Mucosa of stomach (tissue), 1 donor: ENCODE data around the gene DFFA.

Source experiments
- H3K27me3 ChIP-seq: one replicate; pipeline ENCODE4 v1.7.0; 2013; ENCODE audit warnings: mild to moderate bottlenecking, low read length; ENCODE audit not compliant: control insufficient read depth, insufficient read depth
- H3K36me3 ChIP-seq: one replicate; pipeline ENCODE4 v1.7.0; 2013; ENCODE audit warnings: low read length; ENCODE audit not compliant: control insufficient read depth, insufficient read depth
- H3K4me1 ChIP-seq: one replicate; pipeline ENCODE4 v1.7.0; 2013; ENCODE audit warnings: mild to moderate bottlenecking, low read length; ENCODE audit not compliant: control insufficient read depth, insufficient read depth
- H3K4me3 ChIP-seq: one replicate; pipeline ENCODE4 v1.7.0; 2013; ENCODE audit warnings: low read length
- H3K9ac ChIP-seq: one replicate; pipeline ENCODE4 v1.7.0; 2013; ENCODE audit warnings: mild to moderate bottlenecking, low read length, moderate library complexity
- H3K9me3 ChIP-seq: one replicate; pipeline ENCODE4 v1.7.0; 2013; ENCODE audit warnings: mild to moderate bottlenecking, low read length, moderate library complexity; ENCODE audit not compliant: control insufficient read depth
- donor health status: Pancreatic carcinoma.

The DFFA gene

GRCh38 chr1:10472220-10473144, at the start of gene DFFA:
TSS of gene DFFA (minus strand) at chr1:10472529. CDS start at chr1:10472458, 71 bp downstream.
- Histone ChIP-seq H3K36me3 (no peaks in the 10 kb centered on the region), H3K9me3 (no peaks in the 10 kb centered on the region), H3K9ac (peak within 1 kb of the TSS; percentile 71), H3K4me3 (peak within 1 kb of the TSS; percentile 61), H3K4me1 (peaks cover 11% of the 10 kb centered on the region), H3K27me3 (no peaks in the 10 kb centered on the region)

DNA sequence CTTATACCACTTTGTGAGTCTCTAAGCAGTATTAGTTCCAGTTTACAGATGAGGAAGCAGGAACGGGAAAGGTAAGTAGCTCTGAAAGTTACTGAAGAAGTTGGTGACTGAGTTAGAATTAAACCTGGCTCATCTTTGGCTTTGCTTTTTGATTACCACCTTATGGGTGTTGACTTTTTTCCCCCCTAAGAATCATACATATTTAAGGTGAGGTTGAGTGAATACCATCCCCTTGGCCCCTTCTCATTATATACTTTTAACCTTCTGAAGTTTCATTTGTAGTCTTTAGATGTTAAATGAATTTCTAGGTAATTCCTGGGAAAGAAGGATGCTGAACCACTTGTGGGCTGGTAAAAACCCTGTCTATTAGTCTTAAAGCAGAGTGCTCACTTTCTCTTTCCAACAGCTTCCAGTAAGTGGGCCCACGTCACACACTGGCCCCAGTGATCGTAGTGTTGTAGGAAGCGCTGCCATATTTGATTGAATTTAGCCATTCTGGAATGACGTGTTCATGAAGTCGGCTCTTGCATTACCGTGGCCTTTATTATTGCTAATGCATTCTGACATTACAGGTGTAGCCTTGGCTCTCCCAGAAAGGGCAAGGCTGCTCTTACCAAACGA, 49.3 kb upstream of the DFFA start:
- Histone ChIP-seq H3K36me3 (no peaks in the 10 kb centered on the region), H3K9me3 (no peaks in the 10 kb centered on the region), H3K27me3 (no peaks in the 10 kb centered on the region), H3K4me3 (no peak overlapping the region), H3K4me1 (peaks cover 34% of the 10 kb centered on the region), H3K9ac (no peak overlapping the region)

- Histone ChIP-seq H3K27me3 (no peaks in the 10 kb centered on the region), H3K36me3 (no peaks in the 10 kb centered on the region), H3K9ac (no peak overlapping the region), H3K9me3 (no peaks in the 10 kb centered on the region), H3K4me3 (no peak overlapping the region), H3K4me1 (peaks cover 37% of the 10 kb centered on the region)
These were observed 48.6 kb upstream of the DFFA start for GRCh38 chr1:10520952-10521351.

- Histone ChIP-seq H3K27me3 (no peaks in the 10 kb centered on the region), H3K4me1 (peaks cover 37% of the 10 kb centered on the region), H3K36me3 (no peaks in the 10 kb centered on the region), H3K9me3 (no peaks in the 10 kb centered on the region), H3K4me3 (no peak overlapping the region), H3K9ac (no peak overlapping the region)
These were observed 48.2 kb upstream of the DFFA start for GRCh38 chr1:10520497-10520896.

GRCh38 chr1:10519016-10519417, 46.7 kb upstream of the DFFA start:
- no peak overlapping the region for H3K9ac ChIP-seq
- H3K27me3 ChIP-seq = no peaks in the 10 kb centered on the region
- H3K4me3 ChIP-seq = no peak overlapping the region
- no peaks in the 10 kb centered on the region for H3K9me3 ChIP-seq
- H3K36me3 ChIP-seq = no peaks in the 10 kb centered on the region
- peaks cover 41% of the 10 kb centered on the region for H3K4me1 ChIP-seq

DNA sequence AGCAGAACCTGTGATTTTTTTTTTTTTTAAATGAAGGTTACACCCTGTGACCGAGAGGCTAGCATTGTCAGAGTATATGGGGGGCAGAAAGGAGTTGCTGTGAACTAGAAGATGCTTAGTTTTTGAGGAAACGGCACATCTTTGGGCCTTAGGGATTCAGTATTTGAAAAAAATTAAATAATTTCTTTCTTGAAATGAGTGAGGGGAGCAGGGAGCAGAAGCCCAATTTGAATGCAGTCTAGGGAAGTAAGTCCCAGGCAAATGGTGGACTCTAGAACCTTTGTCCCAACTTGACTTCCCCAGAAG, 45.3 kb upstream of the DFFA start:
- Histone ChIP-seq H3K9ac (no peak overlapping the region), H3K4me1 (peaks cover 32% of the 10 kb centered on the region), H3K27me3 (no peaks in the 10 kb centered on the region), H3K4me3 (no peak overlapping the region), H3K36me3 (no peaks in the 10 kb centered on the region), H3K9me3 (no peaks in the 10 kb centered on the region)

DNA sequence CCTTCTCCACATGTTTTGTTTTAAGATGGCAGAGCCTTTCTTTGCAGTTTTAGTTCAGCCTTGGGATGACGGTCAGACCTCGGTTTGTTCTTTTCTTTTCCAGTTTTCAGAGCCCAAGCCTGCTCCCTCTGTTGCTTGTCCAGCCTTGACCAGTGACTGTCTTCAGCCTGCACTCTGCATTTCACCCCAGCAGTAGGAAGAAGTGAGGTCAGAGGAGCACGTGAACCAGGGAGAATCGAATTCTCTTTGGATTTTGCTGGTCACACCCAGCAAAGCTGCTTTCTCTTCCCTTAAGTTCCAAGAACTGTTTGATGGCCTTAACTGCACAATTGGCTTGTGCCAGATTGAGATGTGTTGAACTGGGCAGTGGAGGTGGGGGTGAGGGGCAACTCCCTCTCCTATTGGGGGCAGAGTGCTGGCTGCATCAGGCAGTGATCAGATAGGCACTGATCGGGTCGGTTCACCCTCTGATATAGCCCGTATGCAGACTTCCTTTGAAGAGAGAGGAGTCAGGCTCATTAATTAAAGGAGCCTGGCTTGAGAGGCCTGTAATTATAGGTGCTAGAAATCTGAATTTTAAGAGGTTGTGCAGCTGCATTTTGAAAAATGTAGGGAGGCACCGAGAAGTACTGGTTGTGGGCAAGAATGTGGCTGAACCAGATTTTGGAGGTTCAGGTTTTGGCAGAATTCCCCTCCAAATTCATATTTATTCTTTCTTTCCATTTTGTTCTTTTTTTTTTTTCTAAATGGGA, 44.8 kb upstream of the DFFA start:
- no peaks in the 10 kb centered on the region for H3K36me3 ChIP-seq
- H3K4me1 ChIP-seq = peaks cover 30% of the 10 kb centered on the region
- H3K9me3 ChIP-seq = no peaks in the 10 kb centered on the region
- H3K9ac ChIP-seq = no peak overlapping the region
- no peak overlapping the region for H3K4me3 ChIP-seq
- H3K27me3 ChIP-seq = no peaks in the 10 kb centered on the region

- Histone ChIP-seq H3K9ac (no peak overlapping the region), H3K36me3 (no peaks in the 10 kb centered on the region), H3K9me3 (no peaks in the 10 kb centered on the region), H3K27me3 (no peaks in the 10 kb centered on the region), H3K4me3 (no peak overlapping the region), H3K4me1 (peaks cover 28% of the 10 kb centered on the region)
These were observed 43.8 kb upstream of the DFFA start for GRCh38 chr1:10515976-10516750.

DNA sequence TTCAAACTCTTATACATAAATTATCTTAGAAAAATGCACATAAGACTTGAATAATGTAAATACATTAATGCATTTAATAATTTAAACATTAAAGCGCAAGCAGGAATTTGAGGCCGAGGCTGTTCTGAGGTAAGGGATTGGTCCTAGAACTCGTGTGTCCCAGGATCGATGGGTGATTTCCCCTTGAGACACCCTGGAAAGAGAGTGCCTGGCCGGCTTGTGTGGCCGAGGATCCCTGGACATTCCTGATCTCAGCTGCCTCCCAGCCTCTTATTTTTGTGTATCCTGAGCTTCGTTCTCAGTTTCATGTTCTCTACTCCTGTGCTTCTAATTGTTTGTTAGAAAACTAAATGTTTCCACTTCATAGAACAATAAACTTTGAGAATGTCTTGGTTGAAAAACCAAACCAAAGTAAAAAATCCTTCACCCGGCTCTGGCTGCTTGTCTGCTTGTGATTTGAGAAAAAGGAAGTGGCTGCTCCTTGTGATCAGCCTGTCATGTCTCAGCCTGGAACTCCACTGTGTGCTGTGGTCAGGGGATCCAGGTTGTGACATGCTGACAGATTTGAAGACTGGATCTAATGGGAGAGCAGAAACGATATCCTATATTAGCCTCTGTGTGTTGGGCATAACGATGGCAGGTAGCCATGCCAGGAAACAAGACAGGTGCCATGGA, 43.1 kb upstream of the DFFA start:
- no peak overlapping the region for H3K4me3 ChIP-seq
- no peak overlapping the region for H3K9ac ChIP-seq
- no peaks in the 10 kb centered on the region for H3K9me3 ChIP-seq
- no peaks in the 10 kb centered on the region for H3K27me3 ChIP-seq
- H3K36me3 ChIP-seq = no peaks in the 10 kb centered on the region
- H3K4me1 ChIP-seq = peaks cover 33% of the 10 kb centered on the region

DNA sequence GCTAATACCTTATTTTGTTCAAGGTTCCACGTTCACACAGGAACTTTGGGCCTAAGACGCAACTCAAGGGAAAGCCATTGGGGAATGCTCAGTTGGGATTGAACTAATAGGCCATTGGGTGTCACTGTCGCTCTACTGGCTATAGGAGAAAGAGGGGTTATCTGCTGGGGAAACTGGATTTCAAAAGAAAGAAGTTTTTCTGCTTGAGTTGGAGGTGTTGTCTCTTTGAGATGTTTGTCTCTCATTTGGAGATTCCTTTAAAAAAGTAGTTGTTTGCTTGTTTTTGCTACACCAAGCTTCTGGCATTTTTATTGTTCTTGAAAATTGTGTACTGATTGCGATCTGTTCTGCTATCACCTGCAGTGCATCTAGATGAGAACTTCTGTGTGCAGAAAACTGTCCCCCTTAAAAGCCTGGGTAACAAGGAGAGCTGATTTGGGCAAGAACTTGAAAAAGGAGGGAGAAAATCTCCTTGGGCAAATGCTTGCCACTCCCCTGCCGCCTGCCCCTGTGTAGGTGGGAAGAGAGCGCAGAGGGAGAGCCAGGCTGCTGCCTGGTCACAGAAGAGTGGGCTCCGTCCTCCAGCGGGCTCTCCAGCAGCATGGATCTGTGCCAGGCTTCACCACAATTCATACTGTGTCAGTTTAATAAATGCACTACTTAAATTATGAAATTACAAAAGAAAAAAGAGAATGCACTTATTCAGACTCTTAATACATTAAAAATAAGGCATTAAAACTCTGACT, 42.3 kb upstream of the DFFA start:
- Histone ChIP-seq H3K4me3 (no peak overlapping the region), H3K4me1 (peaks cover 38% of the 10 kb centered on the region), H3K27me3 (no peaks in the 10 kb centered on the region), H3K36me3 (no peaks in the 10 kb centered on the region), H3K9me3 (no peaks in the 10 kb centered on the region), H3K9ac (no peak overlapping the region)

GRCh38 chr1:10513199-10513598, 40.9 kb upstream of the DFFA start:
- no peaks in the 10 kb centered on the region for H3K36me3 ChIP-seq
- no peak overlapping the region for H3K4me3 ChIP-seq
- H3K27me3 ChIP-seq = no peaks in the 10 kb centered on the region
- peaks cover 28% of the 10 kb centered on the region for H3K4me1 ChIP-seq
- H3K9ac ChIP-seq = no peak overlapping the region
- no peaks in the 10 kb centered on the region for H3K9me3 ChIP-seq
